NOMO-1 treated with DMSO at 0.1 percent for 48 hours (cell line): Measurements from ENCODE around the gene CEMIP2.
A peak's percentile ranks its signal among the peaks of the same experiment; 100 is the strongest.

Experiments used
- DNase-seq: peaks from one replicate; lab custom pipeline; 2025; ENCODE audit not compliant: unreplicated experiment; lab: John Stamatoyannopoulos, UW

Gene CEMIP2

GRCh38 chr9:71770170-71770569 lies 1.9 kb upstream of the CEMIP2 start:
- no peak for DNase-seq

GRCh38 chr9:71769175-71770161 lies 1.2 kb upstream of the CEMIP2 start:
- DNase-seq: no peak

- DNase-seq: no peak
These were observed 464 bp downstream of the CEMIP2 start for GRCh38 chr9:71767776-71768321.

GRCh38 chr9:71767163-71767775 lies 1.0 kb downstream of the CEMIP2 start:
- no peak for DNase-seq

GRCh38 chr9:71766663-71767062 lies 1.6 kb downstream of the CEMIP2 start:
- no peak for DNase-seq

GRCh38 chr9:71765693-71766092 lies 2.6 kb downstream of the CEMIP2 start:
- DNase-seq: no peak

GRCh38 chr9:71764891-71765290 lies 3.4 kb downstream of the CEMIP2 start:
- no peak for DNase-seq

GRCh38 chr9:71764463-71764862 lies 3.9 kb downstream of the CEMIP2 start:
- DNase-seq: no peak

- DNase-seq: no peak
These were observed 4.5 kb downstream of the CEMIP2 start for GRCh38 chr9:71763832-71764231.

- DNase-seq: no peak
These were observed 5.2 kb downstream of the CEMIP2 start for GRCh38 chr9:71762900-71763653.

- no peak for DNase-seq
These were observed 6.4 kb downstream of the CEMIP2 start for GRCh38 chr9:71761938-71762353.

GRCh38 chr9:71760901-71761300 lies 7.4 kb downstream of the CEMIP2 start:
- no peak for DNase-seq

GRCh38 chr9:71758785-71759184 lies 9.5 kb downstream of the CEMIP2 start:
- DNase-seq: no peak

- DNase-seq: no peak
These were observed 10.0 kb downstream of the CEMIP2 start for GRCh38 chr9:71758277-71758676.

- DNase-seq: no peak
These were observed 11.6 kb downstream of the CEMIP2 start for GRCh38 chr9:71756753-71757152.

- DNase-seq: no peak
These were observed 12.4 kb downstream of the CEMIP2 start for GRCh38 chr9:71755869-71756268.

- no peak for DNase-seq
These were observed 13.1 kb downstream of the CEMIP2 start for GRCh38 chr9:71755230-71755629.

GRCh38 chr9:71754151-71754550 lies 14.2 kb downstream of the CEMIP2 start:
- DNase-seq: no peak

- DNase-seq: no peak
These were observed 15.4 kb downstream of the CEMIP2 start for GRCh38 chr9:71752928-71753327.

GRCh38 chr9:71752352-71752751 lies 16.0 kb downstream of the CEMIP2 start:
- no peak for DNase-seq

- DNase-seq: peak; percentile 39
These were observed 20.0 kb downstream of the CEMIP2 start for GRCh38 chr9:71748280-71748743.
